ENCODE data around the gene UBE2Q1.

UBE2Q1 gene

GRCh38 chr1:154501423-154502065 lies 56.9 kb downstream of the UBE2Q1 start:
- no peak for DNase-seq

- DNase-seq = no peak
Measured at GRCh38 chr1:154500533-154500932, 57.9 kb downstream of the UBE2Q1 start.

GRCh38 chr1:154499446-154499845 lies 59.0 kb downstream of the UBE2Q1 start:
- DNase-seq = no peak
